Non-pigmented ciliary epithelial cell (primary cell): ENCODE data around the gene RPAP3.

Experiments used
- DNase-seq: peaks from one replicate; pipeline ENCODE4 v3.0.0-alpha.2; 2010; ENCODE audit warnings: low read depth

RPAP3 gene, protein sequence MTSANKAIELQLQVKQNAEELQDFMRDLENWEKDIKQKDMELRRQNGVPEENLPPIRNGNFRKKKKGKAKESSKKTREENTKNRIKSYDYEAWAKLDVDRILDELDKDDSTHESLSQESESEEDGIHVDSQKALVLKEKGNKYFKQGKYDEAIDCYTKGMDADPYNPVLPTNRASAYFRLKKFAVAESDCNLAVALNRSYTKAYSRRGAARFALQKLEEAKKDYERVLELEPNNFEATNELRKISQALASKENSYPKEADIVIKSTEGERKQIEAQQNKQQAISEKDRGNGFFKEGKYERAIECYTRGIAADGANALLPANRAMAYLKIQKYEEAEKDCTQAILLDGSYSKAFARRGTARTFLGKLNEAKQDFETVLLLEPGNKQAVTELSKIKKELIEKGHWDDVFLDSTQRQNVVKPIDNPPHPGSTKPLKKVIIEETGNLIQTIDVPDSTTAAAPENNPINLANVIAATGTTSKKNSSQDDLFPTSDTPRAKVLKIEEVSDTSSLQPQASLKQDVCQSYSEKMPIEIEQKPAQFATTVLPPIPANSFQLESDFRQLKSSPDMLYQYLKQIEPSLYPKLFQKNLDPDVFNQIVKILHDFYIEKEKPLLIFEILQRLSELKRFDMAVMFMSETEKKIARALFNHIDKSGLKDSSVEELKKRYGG

DNA sequence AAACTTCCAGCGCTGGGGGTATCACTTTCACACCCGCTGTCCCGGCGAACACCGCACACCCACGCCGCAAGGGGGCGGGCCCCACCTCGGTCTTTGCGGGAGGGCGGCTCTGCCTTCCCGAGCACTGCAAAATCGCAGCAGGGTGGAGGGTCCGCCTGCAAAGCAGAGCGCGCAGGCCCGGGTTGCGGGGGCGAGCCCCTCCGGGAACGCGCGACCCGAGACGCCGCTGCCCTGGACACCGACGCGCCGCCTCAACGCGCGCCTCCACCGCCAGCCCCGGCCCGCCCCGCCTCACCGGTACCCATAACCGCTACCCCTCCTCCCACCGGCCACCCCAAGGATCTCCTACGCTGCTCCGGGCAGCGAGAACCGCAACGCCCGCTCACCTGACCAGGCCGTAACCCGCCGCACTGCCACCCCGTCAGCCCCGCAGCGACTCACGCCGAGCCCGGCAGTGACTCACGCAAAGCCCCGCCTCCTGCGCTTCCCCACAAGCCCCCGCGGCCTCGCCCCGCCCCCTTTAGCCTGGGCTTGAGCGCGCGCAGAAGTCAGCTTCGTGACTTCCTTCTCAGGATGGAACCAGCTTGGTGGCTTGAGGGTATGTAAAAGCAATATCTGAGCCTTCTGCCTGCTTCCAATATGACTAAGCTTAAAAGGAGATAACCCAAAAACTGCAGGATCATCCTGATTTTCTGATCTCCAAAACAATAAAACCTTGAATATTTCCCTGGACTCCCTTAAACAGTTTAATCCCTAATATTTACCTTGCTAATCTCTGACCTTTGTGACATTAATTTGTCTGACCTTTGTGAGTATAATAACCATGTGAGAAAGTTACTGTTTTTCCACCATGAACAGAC is at the start of gene RPAP3:
Gene RPAP3, minus strand, starts transcription at position 465 of the 860 bp plus-strand sequence. CDS start 3,190 bp downstream, outside the sequence.
- DNase-seq: peak; percentile 52

DNA sequence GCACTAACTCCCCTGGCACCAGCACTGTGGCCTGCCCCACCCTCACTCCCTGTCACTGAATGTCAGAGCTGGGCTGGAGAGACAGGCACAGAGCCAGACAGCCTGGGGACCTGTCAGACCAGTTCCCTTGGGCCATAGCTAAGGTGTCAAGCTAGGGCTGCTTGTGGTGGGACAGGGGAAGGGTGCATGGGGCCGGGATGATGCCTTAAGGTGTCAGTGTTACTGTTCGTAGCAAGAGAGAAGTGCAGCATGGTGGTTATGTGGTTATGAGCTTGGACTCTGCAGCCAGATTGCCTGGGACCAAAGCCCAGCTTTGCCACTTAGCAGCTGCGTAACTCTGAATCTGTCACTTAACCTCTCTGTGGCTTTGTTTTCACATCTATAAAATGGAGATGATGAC is 49.1 kb upstream of the RPAP3 start:
- DNase-seq: no peak

DNA sequence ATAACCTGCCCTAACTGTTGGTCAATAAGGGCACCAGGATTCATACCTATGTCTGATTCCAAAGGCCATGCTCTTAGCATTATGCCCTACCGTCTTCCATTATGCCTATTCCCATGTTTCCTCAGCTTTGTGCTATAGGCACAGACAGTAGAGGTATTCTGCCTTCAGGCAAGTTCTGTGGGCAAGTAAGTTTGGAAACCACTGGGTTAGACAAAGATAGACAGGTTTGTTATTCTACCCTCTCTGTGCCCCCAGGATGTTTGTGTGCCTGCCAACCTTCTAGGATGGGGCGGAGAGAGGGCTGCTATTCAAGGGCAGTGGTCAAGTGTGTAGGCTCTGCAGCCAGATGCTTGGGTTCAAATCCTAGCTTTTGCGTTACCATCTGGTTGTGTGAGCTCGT is 48.3 kb upstream of the RPAP3 start:
- no peak for DNase-seq

DNA sequence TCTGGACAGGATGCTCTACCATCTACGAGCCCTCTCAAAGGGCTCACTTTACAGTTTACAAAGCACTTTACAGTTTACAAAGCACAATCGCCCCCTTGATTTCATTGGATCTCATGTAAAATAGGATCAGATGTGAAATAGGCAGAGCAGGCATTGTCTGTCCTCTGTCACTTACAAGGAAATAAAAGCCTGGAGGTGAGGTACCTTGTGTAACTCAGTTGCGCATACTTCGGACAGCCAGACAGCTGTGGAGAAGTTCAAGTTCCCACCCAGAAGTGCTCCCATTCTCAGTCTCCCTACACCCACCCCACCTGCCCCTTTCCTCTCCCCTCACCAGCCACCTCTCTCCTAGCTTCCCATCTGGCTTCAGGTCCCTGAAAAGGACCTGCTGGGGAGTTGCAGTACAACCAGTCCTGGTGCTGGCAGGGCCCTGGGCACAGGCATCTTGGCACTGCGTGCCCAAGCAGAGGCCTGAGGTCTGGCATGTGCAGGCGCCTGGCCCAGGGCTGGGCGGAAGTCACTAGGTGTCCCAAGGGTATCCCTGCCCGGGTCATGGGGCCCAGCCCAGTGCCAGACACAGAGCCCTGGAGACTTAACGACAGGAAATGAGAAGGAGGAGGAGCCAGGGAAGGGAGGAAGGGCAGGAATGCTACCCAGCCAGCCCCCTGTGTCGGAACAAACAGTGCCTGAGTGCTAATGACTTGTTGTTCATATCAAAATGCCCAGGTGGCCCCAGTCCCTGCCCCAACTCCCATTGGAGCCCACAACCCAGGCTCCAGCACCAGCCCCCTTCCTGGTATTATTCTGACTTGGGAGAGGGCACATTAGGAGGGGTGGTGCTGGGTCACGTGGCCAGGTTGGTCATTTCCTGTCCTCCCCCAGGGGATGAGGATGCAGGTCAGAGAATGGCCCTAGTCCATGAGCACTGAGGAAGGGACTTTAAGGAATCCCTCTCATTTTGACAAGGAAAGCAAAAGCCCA is 47.5 kb upstream of the RPAP3 start:
- no peak for DNase-seq

DNA sequence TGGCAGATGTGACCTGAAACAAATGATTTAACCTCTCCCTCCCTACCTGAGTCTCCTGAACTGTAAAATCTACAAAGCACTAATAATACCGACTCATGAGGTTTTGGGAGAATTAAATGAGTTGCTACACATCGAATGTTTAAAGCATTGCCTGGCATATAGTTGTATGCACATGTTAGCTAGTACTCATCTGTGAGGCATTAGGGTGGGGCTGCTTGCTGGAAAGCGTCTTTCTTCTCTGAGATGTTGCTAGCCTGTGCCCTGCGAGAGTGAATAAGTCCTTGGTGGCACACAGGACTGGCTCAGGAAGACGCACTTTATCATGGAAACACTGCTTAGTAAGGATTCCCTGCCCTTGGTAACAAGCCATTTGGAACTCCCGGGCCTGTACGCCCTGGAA is 46.7 kb upstream of the RPAP3 start:
- DNase-seq: no peak

DNA sequence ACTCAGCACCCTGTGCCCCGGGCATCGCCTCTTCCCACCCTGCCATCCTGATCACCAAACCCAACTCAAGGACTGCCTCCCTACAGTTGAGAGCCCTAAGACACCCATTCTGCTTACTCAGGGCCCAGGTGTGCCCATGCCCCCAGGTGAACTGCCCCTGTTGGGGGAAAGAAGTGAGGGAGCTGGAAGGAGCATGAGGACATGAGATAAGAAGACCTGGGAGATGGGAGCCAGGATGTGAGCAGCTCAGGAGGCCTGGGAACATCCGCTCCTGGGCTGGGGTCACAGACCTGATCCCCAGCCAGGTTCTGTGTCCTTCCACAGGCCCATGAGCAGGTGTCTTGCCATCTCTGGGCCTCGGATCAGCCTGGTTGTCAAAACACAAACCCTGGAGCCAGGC is 46.3 kb upstream of the RPAP3 start:
- no peak for DNase-seq

DNA sequence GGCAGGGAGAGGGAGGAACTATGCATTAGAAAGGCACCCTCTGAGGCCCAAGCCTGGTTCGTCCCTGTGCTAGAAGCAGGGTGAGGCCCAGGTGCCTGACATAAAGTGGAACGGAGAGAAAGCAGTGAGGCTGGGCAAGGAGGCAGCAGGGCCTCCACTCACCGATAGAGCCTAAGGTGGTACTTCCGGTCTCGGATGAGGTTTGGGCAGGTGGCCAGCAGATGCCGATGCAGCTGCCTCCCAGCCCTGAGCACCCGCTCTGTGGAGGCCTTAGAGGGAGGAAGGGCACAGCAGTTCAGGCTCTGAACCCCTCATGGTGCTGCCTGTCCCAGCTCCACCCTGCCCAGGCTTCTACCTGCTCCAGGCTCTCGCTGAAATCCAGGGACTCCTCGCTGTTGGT is 45.7 kb upstream of the RPAP3 start:
- DNase-seq: no peak

DNA sequence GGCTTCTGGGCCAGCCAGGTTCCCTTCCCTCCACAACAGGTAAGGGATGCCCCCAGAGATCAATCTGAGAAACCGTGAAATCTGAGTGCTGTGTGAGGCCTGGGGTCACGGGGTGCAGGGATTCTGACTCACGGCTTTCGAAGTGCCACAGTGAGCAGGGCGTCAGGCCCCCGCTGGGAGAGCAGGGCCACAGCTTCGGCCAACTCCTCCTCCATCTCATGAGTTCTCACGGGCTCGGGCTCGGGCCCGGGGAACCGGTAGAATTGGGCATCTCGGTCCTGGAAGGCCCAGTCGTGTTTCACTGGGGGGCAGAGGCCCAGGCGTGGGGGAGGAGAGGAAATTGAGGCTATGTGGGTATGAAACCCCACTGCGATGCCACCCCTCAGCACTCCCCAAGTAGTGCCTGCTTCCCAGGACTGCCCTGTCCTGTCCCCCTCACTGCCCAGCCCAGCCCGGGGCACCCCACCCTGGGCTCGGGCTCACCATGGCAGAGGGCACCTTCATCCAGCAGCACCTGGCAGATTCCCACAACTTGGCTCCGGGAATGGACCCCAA is 45.2 kb upstream of the RPAP3 start:
- DNase-seq: no peak

DNA sequence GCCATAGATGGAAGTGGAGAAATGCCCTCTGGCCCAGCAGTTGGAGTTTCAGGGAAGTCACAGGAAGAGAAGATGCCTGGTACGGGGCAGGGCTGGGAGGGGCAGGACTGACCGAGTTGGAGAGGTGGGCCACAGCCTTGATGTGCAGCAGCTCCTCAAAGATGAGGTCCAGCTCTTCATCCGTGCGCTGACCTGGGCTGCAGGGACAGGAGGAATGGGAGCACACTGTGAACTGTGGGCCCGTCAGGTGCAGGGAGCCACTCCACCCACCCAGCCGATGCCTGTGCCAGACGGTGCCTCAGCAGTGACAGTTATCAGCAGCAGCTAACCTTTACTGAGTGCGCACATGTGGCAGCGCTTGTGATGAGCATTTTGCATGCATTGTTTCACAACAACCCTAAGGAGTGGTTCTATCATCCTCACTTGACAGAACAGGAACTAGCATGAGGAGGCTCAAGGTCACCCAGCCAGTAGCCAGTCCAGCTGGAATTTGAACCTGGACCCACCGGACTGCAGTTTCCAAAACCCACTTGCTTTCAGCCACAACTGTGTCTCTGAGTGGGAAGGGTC is 44.5 kb upstream of the RPAP3 start:
- no peak for DNase-seq

DNA sequence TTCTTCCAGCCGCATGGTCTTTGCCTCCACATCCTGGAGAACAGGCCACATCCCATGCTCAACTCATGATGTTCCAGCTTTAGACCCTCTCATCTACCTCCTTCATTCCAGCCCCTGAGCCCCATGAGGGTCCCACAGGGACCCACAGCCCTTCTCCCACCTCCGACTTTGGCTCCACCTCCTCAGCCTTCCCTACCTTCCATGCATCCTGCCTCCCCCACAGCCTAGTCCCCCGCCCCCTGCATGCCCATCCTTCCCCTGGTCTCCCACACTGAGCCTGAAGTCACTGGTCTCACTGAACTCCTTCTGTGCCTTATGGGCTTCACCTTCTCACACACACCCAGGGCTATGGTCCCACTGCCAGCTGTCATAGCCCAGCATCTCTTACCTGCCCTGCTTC is 43.1 kb upstream of the RPAP3 start:
- no peak for DNase-seq

DNA sequence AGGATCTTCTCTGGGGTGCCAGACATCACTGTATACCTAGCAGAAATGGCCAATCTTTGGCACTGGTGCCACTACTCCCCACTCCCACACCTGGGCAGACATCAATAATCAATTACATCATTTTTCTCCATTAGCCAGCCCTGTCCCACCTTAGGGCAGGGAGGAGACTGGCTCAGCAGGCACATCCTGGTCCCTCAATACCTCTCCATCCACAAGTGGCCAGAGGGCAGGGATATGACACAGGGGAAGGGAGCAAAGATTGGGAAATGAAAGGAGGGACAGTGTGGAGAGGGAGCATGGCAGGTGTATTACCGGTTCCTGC is 42.6 kb upstream of the RPAP3 start:
- DNase-seq: no peak

DNA sequence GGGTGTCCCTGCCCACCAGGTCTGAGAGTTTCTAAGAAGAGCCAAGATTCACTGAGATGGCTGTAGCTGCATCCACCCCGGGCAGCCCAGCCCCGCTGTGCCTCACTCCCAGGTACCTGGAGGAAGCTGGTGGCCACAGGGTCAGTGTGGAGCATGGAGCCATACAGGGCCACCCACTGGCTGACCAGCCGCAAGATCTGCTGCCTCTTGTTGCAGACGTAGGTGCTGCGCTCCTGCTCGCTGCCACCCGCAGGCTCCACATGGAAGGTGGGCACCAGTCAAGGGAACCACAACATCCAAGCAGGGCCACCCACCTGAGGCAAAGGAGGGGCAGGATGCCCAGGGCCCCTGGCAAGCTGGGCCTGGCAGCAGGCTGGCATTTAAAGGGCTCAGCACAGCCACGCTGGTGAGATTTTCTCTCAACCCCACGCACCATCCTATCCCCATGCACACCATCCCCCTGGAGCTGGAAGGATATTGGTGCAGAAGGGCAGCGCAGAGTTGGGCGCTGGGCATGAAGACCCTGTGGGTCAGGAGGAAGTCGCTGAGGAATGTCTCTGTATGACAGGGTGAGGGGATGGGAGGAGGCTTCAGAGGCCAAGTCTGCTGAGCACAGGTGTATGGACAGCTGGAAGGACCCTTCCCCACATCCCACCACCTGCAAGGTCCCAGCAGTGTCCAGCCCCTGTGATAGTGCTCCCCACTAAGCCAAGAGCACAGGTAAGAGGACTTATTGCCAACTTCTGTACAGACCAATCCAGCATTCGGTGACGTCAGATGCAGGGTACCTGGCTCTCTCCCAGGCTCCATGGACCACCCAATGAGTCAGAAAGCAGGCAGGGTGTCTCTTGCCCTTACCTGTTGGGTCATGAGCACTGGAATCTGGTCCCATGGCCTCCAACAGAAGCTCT is 42.0 kb upstream of the RPAP3 start:
- DNase-seq: no peak

DNA sequence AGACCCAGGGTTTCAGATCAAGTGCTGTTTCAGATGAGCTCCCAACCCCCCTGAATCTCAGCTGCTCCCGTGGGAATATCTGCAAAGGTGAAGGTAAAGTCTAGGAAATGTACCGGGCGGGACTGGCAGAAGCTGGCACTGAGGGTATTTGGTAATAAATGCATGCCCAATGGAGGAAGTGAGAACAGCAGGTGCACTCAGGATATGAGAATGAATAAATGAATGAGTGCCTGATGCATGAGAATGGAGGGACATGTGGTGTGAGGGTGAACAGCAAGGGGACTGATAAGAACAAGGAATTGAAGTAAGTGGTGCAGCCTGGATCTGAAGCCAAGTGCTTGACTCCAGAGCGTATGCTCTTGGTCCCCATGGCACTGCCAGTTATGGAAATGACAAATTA is 41.3 kb upstream of the RPAP3 start:
- DNase-seq: no peak

DNA sequence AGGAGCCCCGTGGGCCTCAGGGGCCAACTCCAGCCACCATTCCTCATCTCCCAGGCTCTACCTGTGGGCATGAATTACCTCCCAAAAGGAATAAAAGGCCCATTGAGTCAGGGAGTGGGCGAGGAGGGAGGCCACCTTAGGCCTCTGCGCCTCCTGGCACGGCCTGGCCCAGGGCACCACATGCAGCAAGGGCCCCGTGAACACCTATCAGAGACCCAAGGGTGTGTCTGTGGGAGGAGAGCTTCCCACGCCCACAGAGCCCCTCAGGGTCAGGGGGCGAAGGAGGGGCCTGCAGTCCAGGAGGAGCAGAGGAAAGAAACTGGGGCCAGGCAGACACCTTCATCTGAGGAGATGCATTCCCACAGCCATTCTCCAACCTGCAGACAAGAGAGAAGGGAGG is 40.7 kb upstream of the RPAP3 start:
- DNase-seq: no peak

DNA sequence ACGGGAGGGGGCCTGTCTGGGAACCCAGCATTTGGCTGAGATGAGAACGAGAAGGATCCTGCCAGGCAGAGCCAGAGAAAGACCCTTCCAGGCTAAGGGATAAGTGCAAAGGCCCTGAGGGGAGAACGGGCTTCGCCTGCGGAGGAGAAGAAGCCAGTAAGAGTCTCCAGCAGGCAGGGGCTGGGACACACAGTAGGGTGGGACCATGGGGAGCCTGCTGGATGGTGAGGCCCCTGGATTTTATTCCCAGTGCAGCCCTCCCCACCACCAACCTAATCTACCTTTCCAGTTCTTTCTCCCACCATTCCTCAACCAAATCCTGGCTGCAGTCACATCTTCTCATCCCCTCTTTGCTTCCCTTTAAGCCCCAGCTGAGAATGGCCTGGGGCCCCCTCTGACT is 40.2 kb upstream of the RPAP3 start:
- DNase-seq: no peak

DNA sequence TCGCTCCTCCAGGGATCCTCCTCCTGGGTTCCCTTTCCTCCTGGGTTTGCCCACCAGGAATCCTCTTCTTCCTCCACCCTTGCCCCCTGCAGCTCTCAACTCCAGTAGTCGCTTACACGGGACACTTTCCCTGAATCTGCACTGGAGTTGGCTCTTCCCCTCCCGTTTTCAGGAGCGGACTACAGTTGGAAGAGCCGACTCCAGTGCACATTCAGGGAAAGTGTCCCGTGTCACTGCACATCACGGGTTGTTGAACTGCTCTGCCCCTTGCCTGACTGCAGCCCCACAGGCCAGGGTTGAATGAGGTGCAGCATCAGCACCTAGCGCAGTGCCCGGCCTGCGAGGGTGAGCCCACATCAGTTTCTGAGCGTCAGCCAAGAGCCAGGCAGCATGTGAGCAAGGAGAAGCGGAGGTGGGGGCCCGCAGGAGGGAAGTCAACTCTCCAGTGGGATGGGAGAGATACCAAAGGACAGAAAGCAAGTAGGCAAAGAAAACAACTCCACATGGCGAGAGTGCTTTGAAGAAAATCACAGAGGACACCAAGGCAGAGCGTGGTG is 39.7 kb upstream of the RPAP3 start:
- DNase-seq: no peak

DNA sequence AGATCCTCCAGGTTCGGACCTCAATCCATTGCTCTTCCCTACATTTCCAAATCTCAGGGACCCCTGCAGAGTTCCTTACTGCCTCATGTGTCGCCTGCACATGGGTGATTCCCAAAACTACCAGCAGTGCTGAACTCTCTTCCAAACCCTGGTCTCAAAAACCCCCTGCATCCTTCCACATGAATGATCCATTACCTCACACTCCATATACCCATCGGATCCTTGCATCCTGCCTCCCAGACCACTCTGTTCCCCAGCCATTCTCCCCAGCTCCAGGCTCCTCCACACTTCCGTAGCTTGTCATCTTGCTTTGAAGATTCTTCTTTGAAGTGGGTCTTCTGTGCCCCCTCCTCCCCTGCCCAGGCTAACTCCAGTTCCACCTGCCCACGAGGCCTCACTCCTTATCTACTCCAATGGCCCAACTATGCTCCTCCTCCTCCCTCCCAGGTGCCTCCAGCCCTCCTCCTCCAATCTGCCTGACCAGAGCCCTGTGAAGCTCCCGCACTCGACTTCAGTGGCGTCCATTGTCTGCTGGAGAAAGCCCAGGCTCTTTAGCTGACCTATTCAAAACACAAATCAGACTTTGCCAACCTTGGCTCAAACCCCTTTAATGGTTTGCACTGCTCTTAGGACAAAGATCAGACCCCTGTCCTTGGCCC is 39.1 kb upstream of the RPAP3 start:
- DNase-seq: no peak

DNA sequence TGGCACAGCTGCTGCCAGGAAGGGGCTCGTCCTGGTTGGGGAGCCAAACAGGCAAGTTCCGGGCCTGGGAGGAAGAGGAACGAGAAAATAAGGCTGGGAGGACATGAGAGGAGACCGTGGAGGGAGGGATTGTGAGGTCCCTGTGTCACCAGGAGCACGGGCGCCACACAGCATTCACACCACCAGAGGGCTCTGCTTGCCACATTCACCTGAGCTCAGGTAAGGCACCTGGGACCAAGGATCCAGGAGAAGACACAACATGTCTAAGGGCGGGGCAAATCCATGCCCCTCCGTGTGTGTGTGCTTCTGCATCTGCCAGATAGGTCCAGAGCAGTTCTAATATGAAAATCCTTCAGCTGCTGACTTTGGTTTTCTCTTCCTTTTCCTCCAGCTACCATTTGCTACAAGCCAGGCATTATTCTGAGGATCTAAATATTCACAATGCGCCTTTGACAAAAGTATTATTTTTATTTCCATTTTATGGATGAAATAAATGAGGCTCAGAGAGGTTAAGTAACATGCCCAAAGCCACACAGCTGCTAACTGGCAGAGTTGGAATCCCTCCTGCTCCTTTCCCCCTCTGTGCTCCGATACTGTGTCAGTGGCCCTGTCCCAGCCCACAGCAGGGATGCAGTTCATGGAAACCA is 38.3 kb upstream of the RPAP3 start:
- DNase-seq: no peak
